Neural progenitor cell (in vitro differentiated cells): ENCODE measurements around the gene MRPL47.

Experiments used
- CTCF ChIP-seq: fragments of 200-600 bp; sonication (generic); IDR thresholded peaks from 2 replicates; pipeline ENCODE4 v1.5.1; 2017; ENCODE audit warnings: antibody characterized with exemption, mild to moderate bottlenecking
- EZH2 ChIP-seq: fragments of 200-600 bp; sonication (generic); IDR thresholded peaks from 2 replicates; pipeline ENCODE4 v1.6.1; 2017; ENCODE audit warnings: antibody characterized with exemption, mild to moderate bottlenecking, moderate library complexity
- EZH2phosphoT487 ChIP-seq: fragments of 200-600 bp; sonication (generic); IDR thresholded peaks from 2 replicates; pipeline ENCODE4 v1.6.1; 2017; ENCODE audit warnings: antibody characterized with exemption

- TF ChIP-seq CTCF (no peak), EZH2phosphoT487 (no peak), EZH2 (no peak)
Observed at GRCh38 chr3:179640469-179640868, 36.0 kb upstream of the MRPL47 start.
